HL-60/S4 treated with phorbol 12-myristate 13-acetate at 8.2 ng/mL for 4 days and 3 days (cell line): ENCODE data around the gene CFAP70.
"Not testable (repeated sequence)": the region's sequence is repeated elsewhere in the genome, so short reads cannot be mapped to it uniquely, and the experiment has no call there.

Experiments used
- in situ Hi-C: fragments of 300-500 bp; cut with MboI; formaldehyde crosslinking; loops from 2 replicates; pipeline ENCODE4 v1.15.0; 2022; ENCODE audit warnings: low sequenced_read_pairs

Gene CFAP70

GRCh38 chr10:73258612-73259011, 100.1 kb downstream of the CFAP70 start:
- in situ Hi-C loops, result not testable (repeated sequence)

DNA sequence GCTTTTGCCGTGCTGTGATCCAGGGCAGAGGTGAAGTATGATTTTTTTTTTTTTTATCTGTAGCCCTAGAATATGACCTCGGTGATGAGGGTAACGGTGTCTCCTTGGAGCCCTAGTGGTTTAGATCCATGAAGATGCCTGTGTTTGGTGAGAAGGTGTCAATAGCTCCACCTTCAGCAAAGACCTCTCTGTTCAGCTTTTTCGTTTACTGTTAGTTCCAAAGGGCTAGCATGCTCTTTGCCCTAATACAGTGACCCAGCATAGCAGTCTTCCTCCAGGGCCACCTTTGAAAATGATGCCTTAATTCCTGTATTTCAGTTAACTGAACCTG, 105.5 kb downstream of the CFAP70 start:
- in situ Hi-C loops, result no loop called here

GRCh38 chr10:73252445-73253224, 106.0 kb downstream of the CFAP70 start, which contains the start of gene MRPS16:
Gene MRPS16, minus strand, starts transcription at chr10:73252644. Its CDS starts 162 bp downstream, at chr10:73252482.
- in situ Hi-C loops, result no loop called here

DNA sequence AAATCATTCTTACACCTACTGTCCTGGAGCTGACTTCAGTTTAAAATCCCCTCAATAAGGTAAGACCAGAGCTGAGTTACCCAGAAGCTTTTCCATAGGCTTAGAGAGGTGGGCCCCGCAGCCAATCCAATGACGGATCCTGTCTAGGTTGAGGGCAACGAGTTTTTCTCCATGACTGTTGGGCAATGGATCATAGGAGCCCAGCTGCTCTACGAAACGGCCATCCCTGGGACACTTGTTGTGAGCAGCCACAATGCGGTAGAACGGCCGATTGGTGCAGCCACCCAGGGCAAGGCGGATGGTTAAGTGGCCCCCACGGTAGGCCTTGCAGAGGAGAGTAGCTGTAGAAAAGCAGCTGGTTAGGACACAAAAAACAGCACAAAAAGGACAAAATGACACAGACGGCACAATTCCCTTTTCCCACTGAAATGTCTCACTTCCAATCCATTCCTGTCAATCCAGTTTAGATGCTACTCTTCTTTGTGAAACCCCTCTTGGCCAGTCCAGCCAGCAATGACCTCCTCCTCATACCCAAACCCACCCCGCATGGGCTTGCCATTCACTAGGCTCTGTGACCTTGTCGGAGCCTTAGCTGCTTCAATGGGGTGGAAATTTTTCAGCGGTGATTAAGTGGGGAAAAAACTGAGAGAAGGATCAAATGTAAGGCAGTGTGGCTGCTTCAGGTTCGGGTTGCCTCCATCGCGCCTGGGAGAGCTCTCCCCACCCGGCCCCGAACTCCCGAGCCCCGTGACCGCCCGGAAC, 106.8 kb downstream of the CFAP70 start:
- in situ Hi-C loops, result no loop called here

DNA sequence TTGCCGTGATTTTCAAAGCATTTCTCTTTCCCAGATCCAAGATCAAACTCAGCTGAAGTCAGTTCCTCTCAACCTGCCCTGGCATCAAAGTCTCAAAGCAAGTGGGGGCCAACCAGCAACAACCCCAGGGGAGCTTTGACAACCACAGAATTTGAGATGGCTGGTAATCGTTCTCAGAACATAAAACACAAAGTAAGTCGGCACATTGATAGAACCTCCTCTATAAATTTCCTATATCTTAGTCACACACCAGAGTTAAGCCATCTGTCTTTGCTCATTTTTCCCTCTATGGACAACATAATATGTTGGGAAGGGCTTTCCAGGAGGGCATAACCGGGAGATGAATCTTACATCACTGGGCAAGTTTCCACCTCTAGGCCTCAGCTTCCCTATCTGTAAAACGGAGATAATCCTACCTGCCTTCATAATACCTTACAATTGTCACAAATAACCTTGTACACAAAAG, 110.4 kb downstream of the CFAP70 start:
- in situ Hi-C loops, result no loop called here

GRCh38 chr10:73247509-73248258, 111.0 kb downstream of the CFAP70 start:
- in situ Hi-C loops, result no loop called here

GRCh38 chr10:73246646-73247508, 111.8 kb downstream of the CFAP70 start, which contains the start of gene DNAJC9:
Gene DNAJC9, minus strand, starts transcription at chr10:73247255. Its CDS starts 66 bp downstream, at chr10:73247189.
- in situ Hi-C loops, result no loop called here

GRCh38 chr10:73246322-73246645, 112.4 kb downstream of the CFAP70 start:
- in situ Hi-C loops, result no loop called here

GRCh38 chr10:73244866-73245477, 113.7 kb downstream of the CFAP70 start:
- in situ Hi-C loops, result no loop called here

- in situ Hi-C loops, result no loop called here
These were observed 118.8 kb downstream of the CFAP70 start for GRCh38 chr10:73239908-73240307.

GRCh38 chr10:73238990-73239566, 119.6 kb downstream of the CFAP70 start:
- in situ Hi-C loops, result no loop called here

DNA sequence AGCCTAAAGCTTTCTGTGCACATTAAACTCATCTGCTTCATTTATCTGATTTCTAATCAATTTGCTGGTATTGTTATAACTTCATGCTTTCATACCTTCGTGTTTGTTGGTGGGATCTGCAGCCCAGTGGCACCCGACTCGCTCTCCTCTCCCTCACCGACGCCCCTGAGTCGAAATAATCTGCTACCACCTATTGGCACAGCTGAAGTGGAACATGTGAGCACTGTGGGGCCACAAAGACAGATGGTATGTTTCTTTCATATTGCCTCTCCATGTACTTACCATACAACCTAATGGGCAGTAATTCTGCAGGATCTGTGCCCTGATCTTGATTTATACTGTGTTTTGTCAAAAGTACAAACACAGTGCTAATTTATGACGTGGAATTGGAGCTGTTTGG, 124.0 kb downstream of the CFAP70 start:
- in situ Hi-C loops, result no loop called here

DNA sequence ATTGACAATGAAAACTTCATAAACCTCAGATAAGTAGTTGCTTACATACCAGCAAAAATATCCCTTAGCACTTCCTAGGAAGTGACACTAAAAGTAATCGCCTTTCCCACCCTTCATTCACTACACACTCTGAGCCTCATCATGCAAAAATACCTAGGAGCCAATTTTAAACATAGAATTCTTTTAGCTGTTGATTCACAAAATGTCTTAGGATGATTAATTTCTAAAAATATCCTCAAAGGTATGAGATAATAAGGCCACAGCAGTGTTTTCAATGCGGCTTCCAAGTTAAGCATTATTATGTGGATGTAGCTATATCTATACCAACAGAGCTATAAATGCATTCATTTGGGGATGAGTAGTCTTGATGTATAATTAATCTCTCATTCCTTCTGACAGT, 124.8 kb downstream of the CFAP70 start:
- in situ Hi-C loops, result no loop called here

GRCh38 chr10:73232887-73233286, 125.8 kb downstream of the CFAP70 start:
- in situ Hi-C loops, result no loop called here

GRCh38 chr10:73229567-73229966, 129.1 kb downstream of the CFAP70 start:
- in situ Hi-C loops, result no loop called here

DNA sequence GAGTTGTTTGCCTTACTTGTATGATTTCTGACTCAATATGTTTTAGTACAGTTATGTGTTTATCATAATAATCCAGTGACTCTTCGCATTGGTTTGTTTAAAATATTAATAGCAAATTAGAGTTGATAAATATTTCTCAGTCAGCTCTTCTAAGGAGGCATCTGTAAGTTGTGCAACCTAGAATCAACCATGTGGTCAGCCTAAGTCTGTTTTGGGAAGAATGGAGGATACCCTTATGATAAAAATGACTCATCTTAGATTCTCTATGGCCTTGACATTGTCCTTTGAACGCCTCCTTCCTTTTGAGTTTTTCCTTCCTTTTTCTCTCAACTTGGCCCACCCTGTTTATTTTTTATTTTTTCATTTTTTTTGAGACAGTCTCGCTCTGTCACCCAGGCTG, 130.4 kb downstream of the CFAP70 start:
- in situ Hi-C loops, result no loop called here

GRCh38 chr10:73226663-73227062, 132.0 kb downstream of the CFAP70 start:
- in situ Hi-C loops, result no loop called here

DNA sequence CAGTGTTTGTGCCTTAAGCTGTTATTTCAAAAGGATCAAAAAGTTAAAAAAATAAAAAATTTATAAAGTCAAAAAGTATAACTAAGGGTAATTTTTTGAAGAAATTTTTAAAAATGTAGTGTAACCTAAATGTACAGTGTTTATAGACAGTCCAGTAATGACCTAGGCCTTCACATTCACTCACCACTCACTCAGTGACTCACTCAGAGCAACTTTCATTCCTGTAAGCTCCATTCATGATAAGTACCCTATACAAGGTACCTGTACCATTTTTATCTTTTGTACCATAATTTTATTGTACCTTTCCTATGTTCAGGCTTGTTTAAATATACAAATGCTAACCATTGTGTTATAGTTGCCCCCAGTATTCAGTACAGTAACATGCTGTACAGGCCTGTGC, 133.1 kb downstream of the CFAP70 start:
- in situ Hi-C loops, result no loop called here

GRCh38 chr10:73220989-73221388, 137.7 kb downstream of the CFAP70 start:
- in situ Hi-C loops, result no loop called here

GRCh38 chr10:73219384-73219783, 139.3 kb downstream of the CFAP70 start:
- in situ Hi-C loops, result no loop called here
